Islet of Langerhans (tissue), 1 donor: ENCODE data around the gene ELOF1.

Experiments
- FAIRE-seq: peaks from one replicate; lab custom pipeline; 2011; peaks lifted over from hg19 to GRCh38; lab: Jason Lieb, UNC

ELOF1 gene

DNA sequence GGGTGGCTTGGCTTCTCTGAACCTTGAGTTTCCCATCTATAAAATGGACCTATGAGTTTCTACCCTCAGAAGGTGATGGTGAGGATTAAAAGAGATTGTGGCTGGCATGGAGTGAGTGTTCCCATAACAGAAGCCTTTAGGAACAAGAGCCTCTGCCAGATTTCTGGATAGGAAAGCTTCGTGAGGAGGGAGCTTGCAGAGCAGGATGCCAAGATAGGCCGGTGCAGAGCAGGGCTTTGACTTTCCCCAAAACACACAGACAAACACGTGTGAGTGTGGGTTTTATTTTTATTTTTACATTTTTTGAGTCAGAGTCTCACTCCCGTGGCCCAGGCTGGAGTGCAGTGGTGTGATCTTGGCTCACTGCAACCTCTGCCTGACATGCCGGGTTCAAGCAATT lies 24.1 kb downstream of the ELOF1 start:
- FAIRE-seq = no peak

DNA sequence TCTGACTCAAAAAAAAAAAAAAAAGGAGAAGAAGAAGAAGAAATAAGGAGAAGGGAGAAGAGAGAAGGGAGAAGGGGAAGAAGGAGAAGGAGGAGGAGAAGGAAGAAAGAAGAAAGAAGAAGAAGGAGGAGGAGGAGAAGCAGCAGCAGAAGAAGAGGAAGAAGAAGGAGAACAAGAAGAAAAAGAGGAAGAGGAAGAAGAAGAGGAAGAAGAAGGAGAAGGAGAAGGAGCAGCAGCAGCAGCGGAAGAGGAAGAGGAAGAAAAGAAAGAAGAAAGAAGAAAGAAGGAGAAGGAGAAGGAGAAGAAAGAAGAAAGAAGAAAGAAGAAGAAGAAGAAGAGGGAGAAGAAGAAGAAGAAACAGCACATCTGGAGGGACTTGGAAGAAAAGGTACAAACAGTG lies 24.5 kb downstream of the ELOF1 start:
- FAIRE-seq = no peak

DNA sequence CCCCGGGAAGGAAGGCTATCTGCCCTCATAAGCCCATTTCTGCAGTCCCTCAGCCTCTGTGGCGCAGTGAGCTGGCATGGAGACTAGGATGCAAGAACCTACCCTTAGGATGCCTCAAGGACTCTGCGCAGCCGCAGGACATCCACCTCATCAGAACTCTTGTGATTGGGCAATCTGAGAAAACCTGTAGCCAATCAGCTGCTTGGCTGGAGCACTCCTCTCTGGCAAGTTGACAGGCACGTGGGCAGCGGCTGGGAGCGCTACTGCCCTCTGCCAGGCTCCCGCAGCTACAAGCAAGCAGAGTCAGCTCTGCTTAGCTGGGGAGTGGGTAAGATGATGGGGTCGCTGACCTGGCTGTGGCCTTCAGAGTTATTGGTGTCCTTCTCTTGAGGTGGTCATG lies 28.6 kb downstream of the ELOF1 start:
- no peak for FAIRE-seq

DNA sequence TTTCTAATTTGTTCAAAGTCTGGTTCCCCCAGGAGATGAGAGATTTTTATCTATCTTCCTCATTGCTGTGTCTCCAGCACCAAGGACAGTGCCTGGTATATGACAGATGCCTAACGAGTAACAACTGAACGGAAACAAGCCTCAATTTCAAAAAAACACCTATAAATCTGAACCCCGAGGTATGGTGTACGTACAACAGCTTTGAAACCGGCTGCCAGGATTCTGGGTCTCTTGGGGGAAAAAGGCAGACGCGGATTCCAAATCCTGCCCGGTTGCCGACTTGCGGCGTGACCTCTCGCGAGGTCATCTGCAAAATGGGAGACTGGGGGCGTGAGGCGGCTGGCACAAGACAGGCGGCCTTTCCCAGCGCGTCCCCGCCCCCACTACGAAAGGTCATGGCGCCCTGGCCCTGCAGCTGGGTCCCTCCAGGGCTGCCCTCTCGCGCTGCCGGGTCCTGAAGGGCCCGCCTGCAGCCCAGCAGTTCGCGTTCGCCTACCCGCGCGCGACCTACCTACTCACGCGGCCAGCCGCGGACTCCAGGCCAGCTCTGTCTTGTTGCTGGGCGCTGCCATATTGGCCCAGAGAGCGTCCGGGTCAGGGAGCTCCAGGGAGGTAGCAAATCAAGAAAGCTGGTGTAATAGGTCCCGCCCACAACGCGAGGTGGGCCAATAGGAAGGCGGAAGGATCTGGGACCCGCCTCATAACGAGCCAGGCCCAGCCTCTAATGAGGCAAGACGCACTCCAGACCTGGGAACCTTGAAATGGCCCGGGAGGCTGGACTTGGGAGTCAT lies 30.3 kb downstream of the ELOF1 start, which contains the start of gene ECSIT:
ECSIT (minus strand) TSS at position 584 of the 791 bp plus-strand sequence. CDS start 9,964 bp downstream, outside the sequence.
- peak; percentile 41 for FAIRE-seq

DNA sequence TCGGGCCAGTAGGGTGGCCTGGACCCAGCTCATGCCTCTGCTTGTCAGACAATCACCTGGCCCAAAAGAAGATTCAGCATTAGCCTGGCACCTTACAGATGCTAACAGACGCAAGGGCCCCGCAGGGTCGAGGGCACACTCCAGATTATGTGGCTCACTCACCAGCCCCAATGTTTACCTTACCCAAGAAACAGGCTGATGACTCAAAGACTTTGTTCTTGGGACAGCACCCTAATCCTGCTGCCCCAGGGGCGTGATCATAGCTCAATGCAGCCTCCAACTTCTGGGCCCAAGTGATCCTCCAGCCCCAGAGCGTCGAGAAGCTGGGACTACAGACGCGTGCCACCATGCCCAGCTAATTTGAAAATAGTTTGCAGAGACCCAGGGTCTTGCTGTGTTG lies 39.9 kb downstream of the ELOF1 start:
- FAIRE-seq = no peak

DNA sequence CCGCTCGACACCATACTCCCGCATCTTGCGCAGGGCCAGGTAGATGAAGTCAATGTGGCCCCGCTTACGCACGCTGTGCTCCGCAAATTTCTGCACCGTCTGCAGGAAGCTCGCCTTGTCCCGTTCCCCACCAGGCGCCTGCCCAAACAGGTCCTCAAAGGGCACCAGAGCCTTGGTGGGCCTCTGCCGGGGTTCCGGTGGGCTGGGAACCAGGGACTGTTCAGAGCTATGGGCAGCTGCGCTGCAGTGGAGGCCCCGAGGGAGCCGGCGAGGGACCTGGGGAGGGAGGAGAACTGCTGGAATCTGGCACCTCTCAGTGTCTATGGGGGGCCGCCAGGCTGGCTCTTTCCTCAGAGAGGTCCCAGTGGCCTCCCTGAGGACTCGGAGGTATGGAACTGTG lies 45.1 kb downstream of the ELOF1 start:
- no peak for FAIRE-seq

DNA sequence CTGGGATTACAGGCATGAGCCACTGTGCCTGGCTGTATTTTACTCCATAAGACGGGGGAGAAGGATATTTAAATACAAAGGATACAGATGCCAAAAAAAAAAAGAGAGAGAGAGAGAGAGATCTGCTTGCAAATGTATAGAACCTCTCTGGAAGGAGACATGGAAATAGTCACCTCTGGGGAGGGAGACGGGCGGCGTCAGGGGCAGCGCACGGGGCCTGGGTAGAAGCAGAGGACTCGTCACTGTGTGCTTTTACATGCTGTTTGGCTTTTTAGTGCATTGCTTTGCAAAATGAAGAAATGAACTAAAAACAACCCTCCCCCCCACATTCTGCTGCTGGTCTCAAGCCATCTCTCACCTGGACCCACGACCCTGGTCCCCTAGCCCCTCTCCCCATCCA lies 48.6 kb downstream of the ELOF1 start:
- no peak for FAIRE-seq

DNA sequence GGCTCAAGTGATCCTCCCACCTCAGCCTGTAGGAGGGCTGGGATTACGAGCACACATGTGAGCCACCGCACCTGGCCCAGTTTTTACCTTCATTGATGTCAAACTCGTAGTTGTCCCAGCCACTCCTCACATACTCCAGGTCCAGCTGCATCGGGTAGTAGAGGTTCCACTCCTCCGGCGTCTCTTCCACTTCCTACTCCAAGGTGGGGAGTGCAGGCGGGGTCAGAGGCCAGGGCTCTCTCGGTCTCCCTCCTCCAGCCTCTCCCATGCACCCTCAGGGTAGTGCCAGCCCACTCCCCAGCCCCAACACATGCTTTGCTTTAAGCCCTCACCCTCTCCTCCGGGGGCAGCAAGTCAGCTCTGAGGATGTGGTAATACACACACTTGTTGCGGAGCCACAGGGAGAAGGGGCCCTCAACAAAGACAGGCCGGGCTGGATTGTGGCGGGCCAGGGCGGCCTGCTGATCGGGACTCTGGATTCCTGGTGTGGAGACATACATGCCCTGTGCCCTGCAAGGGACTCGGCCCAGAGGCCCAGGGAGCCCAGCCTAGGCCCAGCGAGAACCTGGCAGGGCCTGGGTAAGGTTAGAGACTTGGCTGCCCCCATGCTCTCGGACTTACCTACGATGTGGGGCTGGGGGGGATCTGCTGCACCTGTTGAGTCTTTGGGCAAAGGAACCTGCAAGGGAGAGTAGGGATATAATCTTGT lies 51.5 kb downstream of the ELOF1 start:
- no peak for FAIRE-seq

DNA sequence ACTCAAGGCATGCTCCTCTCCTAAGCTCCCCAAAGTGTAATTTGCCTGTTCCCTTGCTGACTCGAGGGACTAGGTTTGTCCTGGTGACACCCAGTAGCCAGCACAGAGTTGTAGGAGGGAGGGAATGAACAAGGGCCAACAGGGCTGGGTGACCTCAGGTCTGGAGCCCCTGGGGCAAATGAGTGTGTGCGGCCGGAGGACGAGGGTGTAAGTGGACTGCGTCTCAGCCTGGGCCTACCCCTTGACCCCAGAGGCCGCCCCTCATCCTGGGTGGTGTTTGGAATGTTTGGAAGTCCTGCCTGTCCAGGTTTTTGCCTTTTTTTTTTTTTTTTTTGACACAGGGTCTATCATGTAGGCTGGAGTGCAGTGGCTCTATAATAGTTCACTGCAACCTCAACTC lies 52.1 kb downstream of the ELOF1 start:
- FAIRE-seq = no peak

DNA sequence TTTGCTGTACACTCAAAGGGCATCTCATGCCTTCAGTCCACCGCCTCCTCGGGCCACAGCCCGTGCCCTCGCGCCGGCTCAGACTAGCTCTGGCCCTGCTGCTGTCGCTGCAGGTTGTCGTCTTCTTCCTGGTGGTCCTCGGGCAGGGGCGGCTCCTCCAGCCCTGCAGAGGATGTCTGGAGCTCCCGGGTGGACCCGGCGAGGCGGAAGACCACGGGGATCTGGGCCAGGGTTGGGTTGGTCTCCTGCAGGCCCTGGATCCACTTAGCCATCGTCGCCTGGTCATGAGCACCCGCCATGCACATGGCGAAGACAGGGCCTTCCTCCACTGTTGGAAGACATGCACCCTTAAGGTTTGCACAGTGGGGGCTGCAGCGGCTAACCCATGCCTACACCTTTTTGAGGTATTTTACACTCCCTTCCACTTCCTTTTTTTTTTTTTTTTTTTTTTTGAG lies 52.9 kb downstream of the ELOF1 start:
- no peak for FAIRE-seq

DNA sequence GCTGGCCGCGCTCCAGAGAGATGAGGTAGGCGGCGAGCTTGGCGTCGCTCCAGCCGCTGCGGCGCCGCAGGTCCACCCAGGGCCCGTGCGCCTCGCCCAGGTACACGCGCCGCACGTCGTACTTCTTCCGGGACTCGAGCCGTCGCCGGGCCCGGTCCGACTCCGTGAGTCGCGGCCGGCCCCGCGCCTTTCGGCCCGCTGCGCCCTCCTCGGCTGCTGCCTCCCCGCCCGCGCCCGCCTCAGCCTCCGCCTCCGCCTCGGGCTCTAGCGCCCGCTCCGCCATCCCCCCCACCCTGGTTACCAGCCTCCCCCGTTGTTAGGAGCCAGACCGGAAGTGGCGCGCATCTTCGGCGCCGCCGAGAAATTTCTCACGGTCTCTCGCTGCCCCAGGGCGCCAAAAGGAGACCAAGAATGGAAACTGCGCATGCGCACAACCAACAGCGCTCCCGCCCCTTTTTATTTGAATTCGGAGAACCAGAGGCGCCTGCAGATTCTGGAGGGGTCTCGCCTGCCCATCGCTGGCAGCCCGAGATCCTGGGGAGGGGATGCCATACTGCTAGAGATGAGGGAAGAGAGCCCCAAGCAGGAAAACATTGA lies 53.4 kb downstream of the ELOF1 start, which contains the start of gene ZNF653:
ZNF653 (minus strand) TSS at position 336 of the 597 bp plus-strand sequence; CDS start at position 283, 53 bp downstream.
- no peak for FAIRE-seq

DNA sequence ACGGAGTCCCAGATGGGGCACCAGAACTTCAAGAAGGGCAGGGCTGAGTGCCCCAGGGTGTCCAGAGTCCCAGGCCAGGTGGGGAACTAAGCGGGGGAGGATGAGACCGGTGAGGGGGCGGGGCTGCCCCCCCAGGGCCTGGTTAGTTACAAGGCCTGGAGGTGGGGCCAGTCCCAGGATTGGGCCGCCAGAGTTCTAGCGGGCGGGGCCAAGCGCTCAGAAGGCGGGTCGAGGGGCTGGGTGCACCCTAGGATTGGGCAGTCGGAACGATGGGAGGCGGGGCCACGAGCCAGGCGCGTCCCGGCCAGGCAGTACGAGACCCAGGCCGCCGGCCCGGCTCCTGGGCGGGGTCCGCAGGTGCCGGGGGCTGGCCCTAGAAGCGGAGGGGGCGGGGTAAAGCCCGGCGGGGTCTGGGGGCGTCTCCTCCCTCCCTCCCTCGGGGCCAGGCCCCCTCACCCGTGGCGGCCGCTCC lies 54.0 kb downstream of the ELOF1 start:
- FAIRE-seq = no peak

DNA sequence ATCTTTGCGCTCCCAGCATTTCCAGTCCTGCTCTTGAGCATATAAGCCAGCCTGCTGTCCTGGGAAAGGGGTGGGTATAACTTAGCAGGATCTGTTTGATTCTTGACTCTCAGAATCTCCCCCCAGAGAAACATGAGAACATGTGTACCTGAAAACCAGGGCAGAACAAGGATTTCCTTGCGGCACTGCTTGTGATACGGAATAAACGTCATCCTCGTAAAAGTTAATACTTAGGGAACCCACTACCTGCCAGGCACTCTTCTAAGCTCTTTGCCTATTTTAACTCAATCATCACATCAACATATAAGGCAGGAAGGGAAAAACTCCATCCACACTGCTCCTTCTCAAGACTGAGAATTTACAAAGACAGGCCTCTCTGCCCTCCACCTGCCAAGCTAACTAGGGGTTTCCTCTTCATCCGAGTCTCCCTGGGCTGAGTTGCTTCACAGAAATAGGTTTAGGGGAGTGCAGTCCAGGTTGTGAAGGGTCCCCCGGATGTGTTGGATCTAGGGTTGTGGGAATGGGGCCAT lies 54.5 kb downstream of the ELOF1 start:
- FAIRE-seq = no peak
